GM21515 (cell line): ENCODE data around the gene PZP.
"Not testable (repeated sequence)": the region's sequence is repeated elsewhere in the genome, so short reads cannot be mapped to it uniquely, and the experiment has no call there.

ENCODE experiments used
- ATAC-seq: cut with Tn5 transposase; IDR thresholded peaks from one replicate; pipeline ENCODE4 v1.9.1; 2021; ENCODE audit not compliant: unreplicated experiment

PZP gene

DNA sequence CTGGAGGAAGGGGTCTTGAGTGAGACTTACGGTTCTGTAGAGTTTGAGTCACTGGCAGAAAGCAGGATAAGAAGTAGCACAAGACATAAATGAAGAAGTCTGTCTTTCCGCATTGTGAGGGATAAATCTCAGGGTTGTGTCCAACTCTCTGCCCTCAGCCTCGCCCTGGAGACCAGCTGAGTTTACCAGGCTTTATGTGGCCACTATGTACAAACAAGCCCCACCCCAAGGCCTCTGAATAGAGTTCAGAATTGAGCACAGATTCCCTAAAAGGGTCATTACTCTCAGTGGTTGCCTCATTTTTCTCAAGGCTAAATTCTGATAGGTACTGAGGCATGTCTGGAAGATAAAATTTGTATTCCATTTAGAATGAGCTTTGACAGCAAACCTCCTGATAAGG lies at the start of gene PZP:
Gene PZP (minus strand): TSS at position 167 of the 400 bp plus-strand sequence. CDS start 54 bp downstream, at position 113.
- no peak for ATAC-seq

GRCh38 chr12:9256758-9257405 lies 48.7 kb upstream of the PZP start:
- no peak for ATAC-seq

GRCh38 chr12:9256341-9256740 lies 48.1 kb upstream of the PZP start:
- ATAC-seq, result no peak

GRCh38 chr12:9255837-9256236 lies 47.6 kb upstream of the PZP start:
- no peak for ATAC-seq

DNA sequence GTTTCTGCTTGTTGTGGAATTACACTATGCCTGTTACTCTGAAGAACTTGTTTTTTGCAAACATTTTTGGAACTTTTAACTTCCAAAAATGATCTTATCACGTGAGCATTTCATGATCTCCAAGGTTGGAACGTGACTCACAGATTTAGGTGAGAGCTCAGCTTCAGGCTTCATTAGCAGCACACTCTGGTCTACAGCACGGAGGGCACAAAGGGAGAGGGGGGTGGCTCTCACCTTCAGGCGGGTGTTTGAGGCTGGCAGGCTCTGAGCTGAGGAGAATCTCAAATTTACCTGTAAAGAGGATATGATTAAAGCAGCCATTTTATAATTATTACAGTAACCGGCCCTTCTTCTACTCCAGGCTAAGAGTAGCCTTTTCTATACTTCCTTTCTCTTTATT lies 45.3 kb upstream of the PZP start:
- no peak for ATAC-seq

DNA sequence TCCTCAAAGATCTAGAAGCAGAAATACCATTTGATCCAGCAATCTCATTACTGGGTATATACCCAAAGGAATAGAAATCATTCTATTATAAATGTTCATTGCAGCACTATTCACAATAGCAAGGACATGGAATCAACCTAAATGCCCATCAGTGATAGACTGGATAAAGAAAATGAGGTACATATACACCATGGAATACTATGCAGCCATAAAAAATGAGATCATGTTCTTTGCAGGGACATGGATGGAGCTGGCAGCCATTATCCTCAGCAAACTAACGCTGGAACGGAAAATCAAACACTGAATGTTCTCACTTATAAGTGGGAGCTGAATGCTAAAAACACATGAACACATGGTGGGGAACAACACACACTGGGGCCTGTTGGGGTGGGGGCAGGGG lies 44.6 kb upstream of the PZP start:
- ATAC-seq, result not testable (repeated sequence)

DNA sequence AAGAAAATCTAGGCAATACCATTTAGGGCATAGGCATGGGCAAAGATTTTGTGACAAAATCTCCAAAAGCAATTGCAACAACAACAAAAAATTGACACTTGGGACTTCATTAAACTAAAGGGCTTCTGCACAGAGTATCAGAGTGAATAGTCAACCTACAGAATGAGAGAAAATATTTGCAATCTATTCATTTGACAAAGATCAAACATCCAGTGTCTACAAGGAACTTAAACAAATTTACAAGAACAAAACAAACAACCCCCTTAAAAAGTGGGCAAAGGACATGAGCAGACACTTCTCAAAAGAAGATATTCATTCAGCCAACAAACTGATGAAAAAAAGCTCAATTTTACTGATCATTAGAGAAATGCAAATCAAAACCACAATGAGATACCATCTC lies 44.1 kb upstream of the PZP start:
- no peak for ATAC-seq

- no peak for ATAC-seq
Measured at GRCh38 chr12:9248435-9248834, 40.2 kb upstream of the PZP start.

GRCh38 chr12:9244894-9245293 lies 36.7 kb upstream of the PZP start:
- ATAC-seq, result no peak

GRCh38 chr12:9243999-9244649 lies 35.9 kb upstream of the PZP start:
- ATAC-seq, result no peak

DNA sequence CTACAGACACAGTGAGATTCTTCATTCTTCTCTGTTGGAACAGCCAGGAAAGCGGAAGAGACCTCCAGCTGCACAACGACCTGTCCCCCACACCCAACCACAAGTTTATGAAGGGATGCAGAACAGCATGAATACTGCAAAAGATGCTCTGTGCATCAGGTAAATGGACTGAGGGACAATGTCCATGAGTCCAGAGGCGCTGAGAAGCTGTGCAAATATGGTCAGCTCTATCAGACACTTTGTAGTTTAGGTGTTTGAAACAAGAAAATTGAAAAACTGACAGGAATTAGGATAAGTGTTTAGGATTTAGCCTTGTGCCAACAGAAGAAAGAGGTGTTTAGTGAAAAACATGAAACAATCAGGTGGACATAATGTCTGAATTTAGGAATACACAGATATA lies 33.1 kb upstream of the PZP start:
- no peak for ATAC-seq

DNA sequence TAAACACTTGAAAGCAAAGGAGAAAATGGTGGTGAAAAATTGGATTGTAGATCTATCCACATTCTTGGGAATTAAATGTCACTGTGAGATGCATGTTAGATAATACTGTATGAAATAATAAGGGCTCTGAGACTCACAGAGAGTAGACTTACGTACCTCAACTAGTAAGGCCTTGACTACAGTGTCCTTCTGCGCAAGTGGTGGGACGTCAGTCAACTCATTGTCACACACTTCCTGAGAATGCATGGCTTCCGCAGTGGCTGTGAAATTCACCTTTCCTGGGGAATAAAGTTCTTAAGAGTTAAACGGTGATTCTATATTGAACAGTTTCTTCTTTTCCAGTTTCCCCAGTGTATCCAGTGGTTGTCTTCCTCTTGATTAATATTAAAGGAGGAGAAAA lies 32.6 kb upstream of the PZP start:
- no peak for ATAC-seq

DNA sequence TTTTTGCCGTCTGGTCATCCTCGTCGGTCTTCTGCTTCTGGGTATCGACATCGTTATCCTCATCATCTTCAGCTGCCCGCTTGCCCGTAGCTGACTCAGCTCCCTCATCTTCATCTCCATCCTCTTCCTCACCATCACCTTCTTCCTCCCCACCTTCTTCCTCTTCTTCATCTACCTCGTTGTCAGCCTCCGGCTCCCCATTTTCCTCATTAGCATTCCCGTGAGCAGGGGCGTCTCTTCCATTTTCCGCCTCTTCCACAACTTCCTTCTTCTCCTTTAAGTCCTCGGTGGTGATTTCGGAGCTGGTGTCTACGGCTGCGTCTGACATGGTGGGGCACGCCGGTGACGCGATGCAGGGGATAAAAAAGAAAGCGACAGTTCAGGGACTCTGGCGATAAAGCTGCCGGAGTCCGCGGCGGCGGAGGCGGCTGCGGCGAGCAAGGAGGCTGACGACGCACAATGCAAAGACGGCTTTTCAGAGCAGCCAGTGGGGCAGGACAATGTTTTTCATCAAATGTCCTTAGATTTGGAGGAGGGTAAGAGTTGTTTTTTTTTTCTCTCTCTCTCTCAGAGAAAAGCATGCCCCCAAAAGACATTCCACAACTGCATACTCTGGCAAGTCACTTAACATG lies 31.9 kb upstream of the PZP start:
- not testable (repeated sequence) for ATAC-seq

- no peak for ATAC-seq
Measured at GRCh38 chr12:9237286-9237685, 29.1 kb upstream of the PZP start.

GRCh38 chr12:9235519-9235918 lies 27.3 kb upstream of the PZP start:
- ATAC-seq, result no peak

DNA sequence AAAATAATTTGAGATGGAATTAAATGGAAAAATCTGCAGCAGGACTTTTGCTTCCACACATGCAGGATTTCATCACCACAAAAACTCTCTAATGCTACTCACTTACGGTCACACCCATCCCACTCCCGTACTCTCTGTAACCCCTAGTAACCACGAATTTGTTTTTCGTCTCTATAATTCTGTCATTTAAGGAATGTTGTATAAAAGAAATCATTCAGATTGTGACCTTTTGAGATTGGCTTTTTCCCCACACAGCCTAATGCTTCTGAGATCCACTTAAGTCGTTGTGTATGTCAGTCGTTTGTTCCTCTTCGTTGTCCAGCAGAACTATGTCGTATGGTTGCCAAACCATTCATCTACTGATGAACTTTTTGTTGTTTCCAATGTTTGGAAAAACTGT lies 19.8 kb upstream of the PZP start:
- ATAC-seq, result no peak

DNA sequence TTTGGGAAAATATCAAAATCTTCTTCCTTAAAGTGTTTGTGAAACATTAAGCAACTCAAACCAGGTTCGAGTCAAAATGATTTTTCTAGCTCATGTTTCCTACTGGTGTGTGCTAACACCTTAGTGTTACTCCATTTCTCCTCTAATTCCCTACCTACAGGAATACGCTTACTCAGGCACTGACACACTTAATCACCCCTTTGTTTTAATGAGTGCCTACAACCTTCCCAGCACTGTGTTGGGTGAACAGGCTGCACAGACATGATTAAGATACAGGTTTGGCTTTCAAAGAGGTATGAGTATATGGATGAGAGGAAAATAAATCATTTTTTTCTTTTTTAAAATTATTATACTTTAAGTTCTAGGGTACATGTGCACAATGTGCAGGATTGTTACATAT lies 15.6 kb upstream of the PZP start:
- ATAC-seq, result no peak

- ATAC-seq, result no peak
Measured at GRCh38 chr12:9221483-9221882, 13.3 kb upstream of the PZP start.

DNA sequence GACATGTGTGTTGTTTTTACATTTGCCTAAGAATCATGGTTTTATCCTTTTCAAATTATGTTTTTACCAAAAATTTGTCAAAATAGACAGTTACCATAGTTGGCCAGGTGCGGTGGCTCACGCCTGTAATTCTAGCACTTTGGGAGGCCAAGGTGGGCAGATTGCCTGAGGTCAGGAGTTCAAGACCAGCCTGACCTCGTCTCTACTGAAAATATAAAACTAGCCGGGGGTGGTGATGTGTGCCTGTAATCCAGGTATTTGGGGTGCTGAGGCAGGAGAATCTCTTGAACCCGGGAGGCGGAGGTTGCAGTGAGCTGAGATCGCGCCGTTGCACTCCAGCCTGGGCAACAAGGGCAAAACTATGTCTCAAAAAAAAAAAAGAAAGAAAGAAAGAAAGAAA lies 12.8 kb upstream of the PZP start:
- ATAC-seq, result not testable (repeated sequence)

- no peak for ATAC-seq
Measured at GRCh38 chr12:9214534-9214933, 6.3 kb upstream of the PZP start.

GRCh38 chr12:9211687-9212086 lies 3.5 kb upstream of the PZP start:
- ATAC-seq, result no peak

GRCh38 chr12:9204380-9204779 lies 3.8 kb downstream of the PZP start:
- ATAC-seq, result no peak
